A549 (cell line): Measurements from ENCODE around the gene PARD3B.

Source experiments
- BHLHE40 ChIP-seq: IDR thresholded peaks from 2 replicates; pipeline ENCODE4 v1.6.1; 2012; ENCODE audit warnings: low read depth, low read length, inconsistent platforms
- CEBPB ChIP-seq, 2 experiments: fragments of >200 bp in 1 of 2; sonication (Bioruptor Twin) in 1 of 2; formaldehyde crosslinking in 1 of 2; IDR thresholded peaks; 2 replicates each; pipeline ENCODE4 v1.6.1; 2012 to 2016
- HDAC2 ChIP-seq: fragments of 200-600 bp; sonication (generic); IDR thresholded peaks from 2 replicates; pipeline ENCODE4 v1.6.1; 2016
- MAFK ChIP-seq: fragments of 450-650 bp; IDR thresholded peaks from 2 replicates; pipeline ENCODE4 v1.6.1; 2014; ENCODE audit not compliant: partially characterized antibody
- MAX ChIP-seq: IDR thresholded peaks from 2 replicates; pipeline ENCODE4 v1.6.1; 2012
- PHF8 ChIP-seq: fragments of 200-600 bp; sonication (generic); IDR thresholded peaks from 2 replicates; pipeline ENCODE4 v1.6.1; 2016; ENCODE audit warnings: low read depth, mild to moderate bottlenecking, antibody characterized with exemption, moderate library complexity, borderline replicate concordance
- REST ChIP-seq: fragments of 200-600 bp; sonication (generic); IDR thresholded peaks from 2 replicates; pipeline ENCODE4 v1.6.1; 2016; ENCODE audit warnings: antibody characterized with exemption, mild to moderate bottlenecking, moderate library complexity
- RFX5 ChIP-seq: fragments of 450-650 bp; IDR thresholded peaks from 2 replicates; pipeline ENCODE4 v1.7.1; 2014; ENCODE audit warnings: antibody characterized with exemption, mild to moderate bottlenecking, moderate library complexity
- SMC3 ChIP-seq: fragments of >200 bp; sonication (Bioruptor Twin); formaldehyde crosslinking; IDR thresholded peaks from 3 replicates; pipeline ENCODE4 v1.6.1; 2018; ENCODE audit warnings: inconsistent platforms
- USF2 ChIP-seq: fragments of 450-650 bp; IDR thresholded peaks from 2 replicates; pipeline ENCODE4 v1.6.1; 2014; ENCODE audit warnings: antibody characterized with exemption
- ZFP36 ChIP-seq: fragments of 450-650 bp; IDR thresholded peaks from 2 replicates; pipeline ENCODE4 v1.6.1; 2014; ENCODE audit warnings: borderline replicate concordance; ENCODE audit not compliant: partially characterized antibody
- TF ChIP-seq, protein P1 (sequence below): fragments of >200 bp; sonication (Bioruptor Twin); formaldehyde crosslinking; IDR thresholded peaks from 3 replicates; pipeline ENCODE4 v1.5.1; 2016

DNA sequence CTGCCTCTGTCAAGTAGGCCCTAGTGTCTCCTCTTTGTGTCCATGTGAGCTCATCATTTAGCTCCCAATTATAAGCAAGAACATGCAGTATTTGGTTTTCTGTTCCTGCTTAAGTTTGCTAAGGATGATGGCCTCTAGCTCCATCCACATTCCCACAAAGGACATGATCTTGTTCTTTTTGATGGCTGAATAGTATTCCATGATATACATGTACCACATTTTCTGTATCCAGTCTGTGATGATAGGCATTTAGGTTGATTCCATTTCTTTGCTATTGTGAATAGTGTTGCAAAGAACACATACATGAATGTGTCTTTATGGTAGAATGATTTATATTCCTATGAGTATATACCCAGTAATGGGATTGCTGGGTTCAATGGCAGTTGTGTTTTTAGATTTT, 263.2 kb downstream of the PARD3B start:
- TF ChIP-seq USF2 (no peak), RFX5 (no peak), ZFP36 (no peak), CEBPB (IDR thresholded peaks at IDR 0.05) (no peak), BHLHE40 (no peak), REST (no peak), PHF8 (no peak), HDAC2 (no peak), MAX (no peak), MAFK (no peak), SMC3 (no peak)
- TF ChIP-seq, protein P1, sequence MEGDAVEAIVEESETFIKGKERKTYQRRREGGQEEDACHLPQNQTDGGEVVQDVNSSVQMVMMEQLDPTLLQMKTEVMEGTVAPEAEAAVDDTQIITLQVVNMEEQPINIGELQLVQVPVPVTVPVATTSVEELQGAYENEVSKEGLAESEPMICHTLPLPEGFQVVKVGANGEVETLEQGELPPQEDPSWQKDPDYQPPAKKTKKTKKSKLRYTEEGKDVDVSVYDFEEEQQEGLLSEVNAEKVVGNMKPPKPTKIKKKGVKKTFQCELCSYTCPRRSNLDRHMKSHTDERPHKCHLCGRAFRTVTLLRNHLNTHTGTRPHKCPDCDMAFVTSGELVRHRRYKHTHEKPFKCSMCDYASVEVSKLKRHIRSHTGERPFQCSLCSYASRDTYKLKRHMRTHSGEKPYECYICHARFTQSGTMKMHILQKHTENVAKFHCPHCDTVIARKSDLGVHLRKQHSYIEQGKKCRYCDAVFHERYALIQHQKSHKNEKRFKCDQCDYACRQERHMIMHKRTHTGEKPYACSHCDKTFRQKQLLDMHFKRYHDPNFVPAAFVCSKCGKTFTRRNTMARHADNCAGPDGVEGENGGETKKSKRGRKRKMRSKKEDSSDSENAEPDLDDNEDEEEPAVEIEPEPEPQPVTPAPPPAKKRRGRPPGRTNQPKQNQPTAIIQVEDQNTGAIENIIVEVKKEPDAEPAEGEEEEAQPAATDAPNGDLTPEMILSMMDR = no peak
